ENCODE data around the gene DHRS2. TPM values are rescaled to one million over a fixed set of nuclear protein-coding genes. Genes with fewer than 3 reads are reported as not detected.

The DHRS2 gene
- total and polyA plus RNA-seq, 2 of the 13 experiments (the other 11 are each of a cell fraction or from before 2014, with no cell fraction given), result 1,621 to 3,021 TPM

DNA sequence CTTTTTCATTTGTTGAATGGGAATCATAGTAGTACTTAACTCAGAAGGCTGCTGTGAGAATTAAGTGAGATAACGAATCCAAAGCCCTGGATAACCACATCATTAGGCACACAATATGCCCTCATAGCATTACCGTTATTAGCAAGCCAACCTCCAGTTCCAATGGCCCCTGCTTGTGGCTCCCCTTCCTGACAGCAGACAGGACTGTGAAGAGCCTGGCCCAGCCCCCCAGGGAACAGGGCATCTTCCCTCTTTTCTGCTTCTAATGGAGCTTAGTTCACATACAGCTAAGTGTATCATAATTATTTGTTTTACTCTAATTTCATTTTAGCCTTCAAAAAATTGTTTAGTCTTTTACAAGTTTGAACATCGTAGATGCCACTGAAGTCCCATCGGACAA lies 39.7 kb downstream of the DHRS2 start:
- H3K4me2 ChIP-seq (ENCODE audit: low read depth, low read length), result no peak overlapping the region
- ATAC-seq (no peak), DNase-seq (ENCODE audit: low spot score) (no peak), FAIRE-seq (no peak)
- H3K27ac ChIP-seq (ENCODE audit: extremely low read length, insufficient read depth, low read length), result no peak overlapping the region
- H3K36me3 ChIP-seq (replicated peaks in 1 of 2; ENCODE audit: control insufficient read depth in 1 of 2, insufficient read depth in 2 of 2, low read length in 2 of 2), result no peaks in the 10 kb centered on the region
- intact Hi-C loops (cut with micrococcal nuclease; ENCODE audit: unreplicated experiment) (no loop called here), in situ Hi-C loops (cut with HindIII; ENCODE audit: extremely low pct_ligation_motif_present, low pct_unique_long_range_greater_than_20kb) (no loop called here)
- H3K9ac ChIP-seq (ENCODE audit: insufficient read depth, low read depth, low read length), result no peak overlapping the region
- H3K79me2 ChIP-seq (ENCODE audit: insufficient read depth, low read length), result no peaks in the 10 kb centered on the region
- H3K9me3 ChIP-seq (ENCODE audit: low read length), result no peaks in the 10 kb centered on the region
- BruUV-seq (replicated peaks), result no TSS peak
- H3K27me3 ChIP-seq (ENCODE audit: control insufficient read depth in 1 of 2, insufficient read depth in 2 of 2, low read length in 2 of 2), result peaks cover 1 to 4% of the 10 kb centered on the region in 2 experiments; a peak in 3 of 5 replicates
- ChIA-PET CTCF (ENCODE audit: low intra/inter-chr PET ratio, low total read pairs) (no interaction called here), POLR2A (interaction anchor here (1.0 kb wide), 1 partner anchor 14 kb away, joined by 3 read pairs; no protein-coding TSS in a partner anchor)
- no peak overlapping the region for H2AFZ ChIP-seq (ENCODE audit: low read length)
- TF ChIP-seq ZFP41 (CRISPR knock-in tag; IDR thresholded peaks at IDR 0.05; ENCODE audit: borderline replicate concordance) (no peak), ZNF207 (IDR thresholded peaks at IDR 0.05; ENCODE audit: borderline replicate concordance) (no peak), ZNF562 (CRISPR knock-in tag; IDR thresholded peaks at IDR 0.05; ENCODE audit: borderline replicate concordance) (no peak), ZNF557 (CRISPR knock-in tag; IDR thresholded peaks at IDR 0.05) (no peak), RCOR2 (CRISPR knock-in tag; IDR thresholded peaks at IDR 0.05) (no peak), MED13 (CRISPR knock-in tag; IDR thresholded peaks at IDR 0.05) (no peak), ELF3 (CRISPR knock-in tag; IDR thresholded peaks at IDR 0.05) (no peak), ZNF234 (CRISPR knock-in tag; conservative IDR thresholded peaks at IDR 0.05) (no peak), ZBTB7A (CRISPR knock-in tag; IDR thresholded peaks at IDR 0.05) (no peak), CEBPG (CRISPR knock-in tag; IDR thresholded peaks at IDR 0.05) (no peak), ZFY (CRISPR knock-in tag; IDR thresholded peaks at IDR 0.05) (no peak), ETV6 (CRISPR knock-in tag; conservative IDR thresholded peaks at IDR 0.05) (no peak), ZNF382 (CRISPR knock-in tag; IDR thresholded peaks at IDR 0.05; ENCODE audit: borderline replicate concordance) (no peak), ZNF460 (CRISPR knock-in tag; IDR thresholded peaks at IDR 0.05; ENCODE audit: borderline replicate concordance) (no peak), AGO2 (optimal IDR thresholded peaks at IDR 0.05; ENCODE audit: low read depth, low read length) (no peak), MEIS2 (CRISPR knock-in tag; IDR thresholded peaks at IDR 0.05) (no peak)
- TF ChIP-seq, protein P1, sequence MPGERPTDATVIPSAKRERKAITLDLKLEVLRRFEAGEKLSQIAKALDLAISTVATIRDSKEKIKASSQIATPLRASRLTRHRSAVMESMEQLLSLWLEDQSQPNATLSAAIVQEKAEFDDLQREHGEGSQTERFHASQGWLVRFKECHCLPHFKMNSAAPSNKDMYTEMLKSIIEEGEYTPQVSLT (CRISPR knock-in tag; IDR thresholded peaks at IDR 0.05; ENCODE audit: borderline replicate concordance, low read depth), result no peak
- TF ChIP-seq, protein P2, sequence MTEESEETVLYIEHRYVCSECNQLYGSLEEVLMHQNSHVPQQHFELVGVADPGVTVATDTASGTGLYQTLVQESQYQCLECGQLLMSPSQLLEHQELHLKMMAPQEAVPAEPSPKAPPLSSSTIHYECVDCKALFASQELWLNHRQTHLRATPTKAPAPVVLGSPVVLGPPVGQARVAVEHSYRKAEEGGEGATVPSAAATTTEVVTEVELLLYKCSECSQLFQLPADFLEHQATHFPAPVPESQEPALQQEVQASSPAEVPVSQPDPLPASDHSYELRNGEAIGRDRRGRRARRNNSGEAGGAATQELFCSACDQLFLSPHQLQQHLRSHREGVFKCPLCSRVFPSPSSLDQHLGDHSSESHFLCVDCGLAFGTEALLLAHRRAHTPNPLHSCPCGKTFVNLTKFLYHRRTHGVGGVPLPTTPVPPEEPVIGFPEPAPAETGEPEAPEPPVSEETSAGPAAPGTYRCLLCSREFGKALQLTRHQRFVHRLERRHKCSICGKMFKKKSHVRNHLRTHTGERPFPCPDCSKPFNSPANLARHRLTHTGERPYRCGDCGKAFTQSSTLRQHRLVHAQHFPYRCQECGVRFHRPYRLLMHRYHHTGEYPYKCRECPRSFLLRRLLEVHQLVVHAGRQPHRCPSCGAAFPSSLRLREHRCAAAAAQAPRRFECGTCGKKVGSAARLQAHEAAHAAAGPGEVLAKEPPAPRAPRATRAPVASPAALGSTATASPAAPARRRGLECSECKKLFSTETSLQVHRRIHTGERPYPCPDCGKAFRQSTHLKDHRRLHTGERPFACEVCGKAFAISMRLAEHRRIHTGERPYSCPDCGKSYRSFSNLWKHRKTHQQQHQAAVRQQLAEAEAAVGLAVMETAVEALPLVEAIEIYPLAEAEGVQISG (CRISPR knock-in tag; IDR thresholded peaks at IDR 0.05), result no peak
- TF ChIP-seq, protein P3, sequence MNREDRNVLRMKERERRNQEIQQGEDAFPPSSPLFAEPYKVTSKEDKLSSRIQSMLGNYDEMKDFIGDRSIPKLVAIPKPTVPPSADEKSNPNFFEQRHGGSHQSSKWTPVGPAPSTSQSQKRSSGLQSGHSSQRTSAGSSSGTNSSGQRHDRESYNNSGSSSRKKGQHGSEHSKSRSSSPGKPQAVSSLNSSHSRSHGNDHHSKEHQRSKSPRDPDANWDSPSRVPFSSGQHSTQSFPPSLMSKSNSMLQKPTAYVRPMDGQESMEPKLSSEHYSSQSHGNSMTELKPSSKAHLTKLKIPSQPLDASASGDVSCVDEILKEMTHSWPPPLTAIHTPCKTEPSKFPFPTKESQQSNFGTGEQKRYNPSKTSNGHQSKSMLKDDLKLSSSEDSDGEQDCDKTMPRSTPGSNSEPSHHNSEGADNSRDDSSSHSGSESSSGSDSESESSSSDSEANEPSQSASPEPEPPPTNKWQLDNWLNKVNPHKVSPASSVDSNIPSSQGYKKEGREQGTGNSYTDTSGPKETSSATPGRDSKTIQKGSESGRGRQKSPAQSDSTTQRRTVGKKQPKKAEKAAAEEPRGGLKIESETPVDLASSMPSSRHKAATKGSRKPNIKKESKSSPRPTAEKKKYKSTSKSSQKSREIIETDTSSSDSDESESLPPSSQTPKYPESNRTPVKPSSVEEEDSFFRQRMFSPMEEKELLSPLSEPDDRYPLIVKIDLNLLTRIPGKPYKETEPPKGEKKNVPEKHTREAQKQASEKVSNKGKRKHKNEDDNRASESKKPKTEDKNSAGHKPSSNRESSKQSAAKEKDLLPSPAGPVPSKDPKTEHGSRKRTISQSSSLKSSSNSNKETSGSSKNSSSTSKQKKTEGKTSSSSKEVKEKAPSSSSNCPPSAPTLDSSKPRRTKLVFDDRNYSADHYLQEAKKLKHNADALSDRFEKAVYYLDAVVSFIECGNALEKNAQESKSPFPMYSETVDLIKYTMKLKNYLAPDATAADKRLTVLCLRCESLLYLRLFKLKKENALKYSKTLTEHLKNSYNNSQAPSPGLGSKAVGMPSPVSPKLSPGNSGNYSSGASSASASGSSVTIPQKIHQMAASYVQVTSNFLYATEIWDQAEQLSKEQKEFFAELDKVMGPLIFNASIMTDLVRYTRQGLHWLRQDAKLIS (CRISPR knock-in tag; IDR thresholded peaks at IDR 0.05), result no peak
- TF ChIP-seq, protein P4, sequence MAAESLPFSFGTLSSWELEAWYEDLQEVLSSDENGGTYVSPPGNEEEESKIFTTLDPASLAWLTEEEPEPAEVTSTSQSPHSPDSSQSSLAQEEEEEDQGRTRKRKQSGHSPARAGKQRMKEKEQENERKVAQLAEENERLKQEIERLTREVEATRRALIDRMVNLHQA (CRISPR knock-in tag; IDR thresholded peaks at IDR 0.05), result no peak
- H3K4me1 ChIP-seq (ENCODE audit: insufficient read depth, low read length), result peaks cover 2% of the 10 kb centered on the region
- H4K20me1 ChIP-seq (ENCODE audit: insufficient read depth, low read length), result no peaks in the 10 kb centered on the region
- no peak overlapping the region for H3K4me3 ChIP-seq (replicated peaks in 1 of 3; ENCODE audit: insufficient read depth in 1 of 3, low read depth in 2 of 3, low read length in 3 of 3)
- 26% methylated on average over 4 of the region's 4 CpGs for WGBS (ENCODE audit: low lambda C conversion rate)

Measured in HepG2 (cell line).